GM13976 (cell line): ENCODE measurements around the gene SPA17.

Experiments used
- DNase-seq: peaks from one replicate; pipeline ENCODE4 v3.0.0; 2012; ENCODE audit warnings: low spot score
- CTCF ChIP-seq: IDR thresholded peaks from 2 replicates; pipeline ENCODE4 v1.5.1; 2012; ENCODE audit warnings: borderline replicate concordance, mild to moderate bottlenecking; ENCODE audit not compliant: insufficient read depth; ENCODE audit errors: extremely low read depth, missing control alignments, control extremely low read depth
- in situ Hi-C: fragments of 300-500 bp; cut with MboI; formaldehyde crosslinking; loops from one replicate; pipeline ENCODE4 v1.12.0; 2022; ENCODE audit warnings: low sequenced_read_pairs, mixed read lengths, inconsistent platforms; ENCODE audit not compliant: unreplicated experiment

SPA17 gene

GRCh38 chr11:124725719-124726105 lies 52.0 kb downstream of the SPA17 start:
- TF ChIP-seq CTCF = no peak
- no peak for DNase-seq
- in situ Hi-C loops = no loop called here

DNA sequence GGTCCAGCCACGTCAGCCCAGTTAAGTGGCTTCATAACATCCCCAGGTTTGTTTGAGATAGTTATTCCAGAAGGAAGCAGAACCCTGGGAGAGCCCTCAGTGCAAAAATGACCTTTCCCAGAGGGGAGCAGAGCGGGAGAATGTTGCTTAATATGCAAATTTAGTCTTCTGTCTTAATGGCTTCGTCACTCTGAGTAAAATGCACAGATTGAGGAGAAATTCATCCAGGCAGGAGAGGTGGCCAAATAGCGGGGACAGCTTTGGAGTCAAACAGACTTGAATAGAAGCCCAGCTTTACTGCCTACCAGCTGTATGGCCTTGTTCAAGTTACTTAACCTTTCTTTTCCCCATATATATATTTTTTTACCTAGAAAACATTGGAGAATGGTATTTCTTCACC lies 53.8 kb downstream of the SPA17 start:
- in situ Hi-C loops = no loop called here
- TF ChIP-seq CTCF = no peak
- no peak for DNase-seq

- no peak for DNase-seq
- in situ Hi-C loops = no loop called here
- TF ChIP-seq CTCF = no peak
These were observed 54.4 kb downstream of the SPA17 start for GRCh38 chr11:124728134-124728533.

GRCh38 chr11:124729571-124729970 lies 55.9 kb downstream of the SPA17 start:
- no peak for TF ChIP-seq CTCF
- in situ Hi-C loops = no loop called here
- DNase-seq = no peak

DNA sequence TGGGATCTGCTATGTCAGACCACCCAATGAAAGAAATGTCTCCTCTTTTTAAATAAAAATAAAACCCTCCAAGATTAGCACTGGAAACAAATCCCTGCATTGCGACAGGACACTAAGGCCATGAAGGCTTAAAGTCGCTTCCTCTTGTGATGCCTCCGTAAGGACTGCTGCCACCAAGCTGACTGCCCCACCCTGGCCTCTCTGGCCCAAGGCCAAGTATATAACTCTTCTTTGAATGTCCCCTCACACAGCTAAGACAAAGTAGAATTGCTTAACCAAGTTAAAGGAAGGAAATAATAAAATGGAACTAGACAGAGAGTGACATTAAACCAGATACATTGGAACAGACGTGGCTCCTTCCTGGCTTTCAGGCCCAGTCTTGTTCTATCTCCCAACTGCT lies 58.5 kb downstream of the SPA17 start:
- DNase-seq = no peak
- no peak for TF ChIP-seq CTCF
- in situ Hi-C loops = no loop called here

DNA sequence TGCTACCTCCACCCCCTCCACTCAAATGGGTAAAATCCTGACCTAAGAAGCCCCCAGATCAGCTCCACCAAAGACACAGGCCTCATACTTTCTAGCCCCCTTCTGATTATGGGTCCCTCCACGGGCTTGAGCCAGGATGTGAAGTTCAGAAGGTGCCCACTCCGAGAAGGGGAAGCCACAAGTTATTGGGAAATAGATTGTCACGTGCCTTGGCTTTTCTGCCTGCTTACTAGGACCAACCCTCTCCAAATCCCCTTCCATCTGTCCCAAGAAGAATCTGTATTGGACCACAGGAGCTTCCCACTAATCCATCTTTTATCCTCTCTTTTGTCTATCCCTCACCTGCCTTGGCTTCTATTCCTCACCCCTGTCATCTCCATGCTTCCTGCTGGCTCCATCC lies 63.0 kb downstream of the SPA17 start:
- TF ChIP-seq CTCF = no peak
- DNase-seq = no peak
- in situ Hi-C loops = no loop called here
